Stomach (tissue), 4 donors: ENCODE results near the gene CPXM2.

Experiments
- CTCF ChIP-seq, 7 experiments: fragments of 450-650 bp in 4 of 7; fragments of 200-600 bp in 3 of 7; sonication (generic) in 3 of 7; IDR thresholded peaks; one replicate each; pipeline ENCODE4 v1.5.1; 2016 to 2019; ENCODE audit warnings: antibody characterized with exemption in 7 of 7, control low read depth in 2 of 7, mild to moderate bottlenecking in 1 of 7
- EP300 ChIP-seq: sonication (generic); formaldehyde crosslinking; IDR thresholded peaks from one replicate; pipeline ENCODE4 v1.6.1; 2017; ENCODE audit warnings: antibody characterized with exemption
- POLR2A ChIP-seq, 4 donors: fragments of 450-650 bp; IDR thresholded peaks; one replicate each; pipeline ENCODE4 v1.6.1; 2016; ENCODE audit warnings: antibody characterized with exemption in 4 of 4, control low read depth in 2 of 4, mild to moderate bottlenecking in 1 of 4, moderate library complexity in 1 of 4
- POLR2AphosphoS5 ChIP-seq, 3 donors: sonication (generic); formaldehyde crosslinking; IDR thresholded peaks; one replicate each; pipeline ENCODE4 v1.6.1; 2016; ENCODE audit warnings: antibody characterized with exemption in 3 of 3

- TF ChIP-seq CTCF (IDR thresholded peaks at IDR 0.05): no peak
- TF ChIP-seq EP300: no peak
- TF ChIP-seq POLR2AphosphoS5 (IDR thresholded peaks at IDR 0.05): no peak
- TF ChIP-seq POLR2A (IDR thresholded peaks at IDR 0.05): no peak
Observed at GRCh38 chr10:123729523-123729922, 162.1 kb downstream of the CPXM2 start.
